Raji (cell line): ENCODE measurements around the gene RPL34.

Experiments used
- POLR2A ChIP-seq: IDR thresholded peaks from 2 replicates; pipeline ENCODE4 v1.6.1; 2011; ENCODE audit warnings: low read depth, low read length, control low read depth; ENCODE audit not compliant: insufficient read depth

RPL34 gene

GRCh38 chr4:108620101-108620932 lies at the start of gene RPL34:
Gene RPL34, plus strand, starts transcription at chr4:108620576. Its CDS starts 1,384 bp downstream, at chr4:108621960.
- peak; percentile 91 for TF ChIP-seq POLR2A

- TF ChIP-seq POLR2A = no peak
Measured at GRCh38 chr4:108570993-108571569, 49.3 kb upstream of the RPL34 start.

- TF ChIP-seq POLR2A = no peak
Measured at GRCh38 chr4:108574402-108574801, 46.0 kb upstream of the RPL34 start.

- no peak for TF ChIP-seq POLR2A
Measured at GRCh38 chr4:108581083-108581482, 39.3 kb upstream of the RPL34 start.

- no peak for TF ChIP-seq POLR2A
Measured at GRCh38 chr4:108586778-108587177, 33.6 kb upstream of the RPL34 start.

GRCh38 chr4:108588878-108589277 lies 31.5 kb upstream of the RPL34 start:
- no peak for TF ChIP-seq POLR2A

- TF ChIP-seq POLR2A = no peak
Measured at GRCh38 chr4:108589961-108590360, 30.4 kb upstream of the RPL34 start.

- TF ChIP-seq POLR2A = no peak
Measured at GRCh38 chr4:108590776-108591175, 29.6 kb upstream of the RPL34 start.

GRCh38 chr4:108592674-108592986 lies 27.7 kb upstream of the RPL34 start:
- no peak for TF ChIP-seq POLR2A

- TF ChIP-seq POLR2A = no peak
Measured at GRCh38 chr4:108596344-108596743, 24.0 kb upstream of the RPL34 start.

- TF ChIP-seq POLR2A = no peak
Measured at GRCh38 chr4:108601106-108601505, 19.3 kb upstream of the RPL34 start.

- no peak for TF ChIP-seq POLR2A
Measured at GRCh38 chr4:108601532-108601931, 18.8 kb upstream of the RPL34 start.

- no peak for TF ChIP-seq POLR2A
Measured at GRCh38 chr4:108602163-108602562, 18.2 kb upstream of the RPL34 start.

GRCh38 chr4:108607079-108607815 lies 13.1 kb upstream of the RPL34 start:
- TF ChIP-seq POLR2A = no peak

- no peak for TF ChIP-seq POLR2A
Measured at GRCh38 chr4:108611365-108611764, 9.0 kb upstream of the RPL34 start.

- TF ChIP-seq POLR2A = no peak
Measured at GRCh38 chr4:108612365-108612764, 8.0 kb upstream of the RPL34 start.

- no peak for TF ChIP-seq POLR2A
Measured at GRCh38 chr4:108619372-108620100, 840 bp upstream of the RPL34 start.
